Measurements from ENCODE around the gene CDC42EP1.

Gene CDC42EP1

GRCh38 chr22:37569009-37569920 lies 9.0 kb downstream of the CDC42EP1 start:
- no peak for TF ChIP-seq CTCF (IDR thresholded peaks at IDR 0.05; ENCODE audit: borderline replicate concordance, control extremely low read depth, extremely low read depth, insufficient read depth, missing control alignments)
- no peak for DNase-seq (ENCODE audit: low spot score)
- in situ Hi-C loops (cut with MboI; ENCODE audit: low sequenced_read_pairs, unreplicated experiment), result no loop called here

- in situ Hi-C loops (cut with MboI; ENCODE audit: low sequenced_read_pairs, unreplicated experiment), result no loop called here
- DNase-seq (ENCODE audit: low spot score), result no peak
- TF ChIP-seq CTCF (IDR thresholded peaks at IDR 0.05; ENCODE audit: borderline replicate concordance, control extremely low read depth, extremely low read depth, insufficient read depth, missing control alignments), result no peak
Measured at GRCh38 chr22:37569921-37570660, 9.8 kb downstream of the CDC42EP1 start.

- no peak for TF ChIP-seq CTCF (IDR thresholded peaks at IDR 0.05; ENCODE audit: borderline replicate concordance, control extremely low read depth, extremely low read depth, insufficient read depth, missing control alignments)
- no peak for DNase-seq (ENCODE audit: low spot score)
- in situ Hi-C loops (cut with MboI; ENCODE audit: low sequenced_read_pairs, unreplicated experiment), result no loop called here
Measured at GRCh38 chr22:37570661-37570976, 10.3 kb downstream of the CDC42EP1 start.

GRCh38 chr22:37571258-37571991 lies 11.1 kb downstream of the CDC42EP1 start:
- in situ Hi-C loops (cut with MboI; ENCODE audit: low sequenced_read_pairs, unreplicated experiment), result no loop called here
- TF ChIP-seq CTCF (IDR thresholded peaks at IDR 0.05; ENCODE audit: borderline replicate concordance, control extremely low read depth, extremely low read depth, insufficient read depth, missing control alignments), result no peak
- DNase-seq (ENCODE audit: low spot score), result no peak

GRCh38 chr22:37571992-37572373 lies 11.7 kb downstream of the CDC42EP1 start:
- DNase-seq (ENCODE audit: low spot score), result no peak
- TF ChIP-seq CTCF (IDR thresholded peaks at IDR 0.05; ENCODE audit: borderline replicate concordance, control extremely low read depth, extremely low read depth, insufficient read depth, missing control alignments), result no peak
- in situ Hi-C loops (cut with MboI; ENCODE audit: low sequenced_read_pairs, unreplicated experiment), result no loop called here

- in situ Hi-C loops (cut with MboI; ENCODE audit: low sequenced_read_pairs, unreplicated experiment), result no loop called here
- DNase-seq (ENCODE audit: low spot score), result no peak
- TF ChIP-seq CTCF (IDR thresholded peaks at IDR 0.05; ENCODE audit: borderline replicate concordance, control extremely low read depth, extremely low read depth, insufficient read depth, missing control alignments), result no peak
Measured at GRCh38 chr22:37575490-37576003, 15.3 kb downstream of the CDC42EP1 start.

All from GM13976 (cell line).